ENCODE measurements around the gene STRIT1. TPM values are rescaled to one million over a fixed set of nuclear protein-coding genes. Genes with fewer than 3 reads are reported as not detected.

The STRIT1 gene
- not detected for polyA plus RNA-seq (2012; ENCODE audit: insufficient read depth, insufficient read length)

- DNase-seq (ENCODE audit: low read depth, low spot score), result no peak
- H3K4me3 ChIP-seq (ENCODE audit: low read length), result no peak within 1 kb of the TSS
These were observed at the start of gene STRIT1 for GRCh38 chr3:155293516-155293915. Gene STRIT1 (minus strand): TSS chr3:155293683.

GRCh38 chr3:155342344-155342743, 48.9 kb upstream of the STRIT1 start:
- no peak overlapping the region for H3K4me3 ChIP-seq (ENCODE audit: low read length)
- DNase-seq (ENCODE audit: low read depth, low spot score), result no peak

GRCh38 chr3:155339052-155339451, 45.6 kb upstream of the STRIT1 start:
- no peak overlapping the region for H3K4me3 ChIP-seq (ENCODE audit: low read length)
- DNase-seq (ENCODE audit: low read depth, low spot score), result peak; percentile 45

- DNase-seq (ENCODE audit: low read depth, low spot score), result no peak
- peak overlapping the region; percentile 34 for H3K4me3 ChIP-seq (ENCODE audit: low read length)
These were observed 42.4 kb upstream of the STRIT1 start for GRCh38 chr3:155335724-155336354.

- peak overlapping the region; percentile 34 for H3K4me3 ChIP-seq (ENCODE audit: low read length)
- DNase-seq (ENCODE audit: low read depth, low spot score), result peak; percentile 98
These were observed 41.6 kb upstream of the STRIT1 start for GRCh38 chr3:155334914-155335723.

GRCh38 chr3:155334215-155334913, 40.9 kb upstream of the STRIT1 start:
- no peak for DNase-seq (ENCODE audit: low read depth, low spot score)
- H3K4me3 ChIP-seq (ENCODE audit: low read length), result no peak overlapping the region

GRCh38 chr3:155332716-155333115, 39.2 kb upstream of the STRIT1 start:
- DNase-seq (ENCODE audit: low read depth, low spot score), result no peak
- no peak overlapping the region for H3K4me3 ChIP-seq (ENCODE audit: low read length)

GRCh38 chr3:155331078-155331477, 37.6 kb upstream of the STRIT1 start:
- DNase-seq (ENCODE audit: low read depth, low spot score), result no peak
- no peak overlapping the region for H3K4me3 ChIP-seq (ENCODE audit: low read length)

GRCh38 chr3:155330370-155330769, 36.9 kb upstream of the STRIT1 start:
- no peak overlapping the region for H3K4me3 ChIP-seq (ENCODE audit: low read length)
- DNase-seq (ENCODE audit: low read depth, low spot score), result no peak

GRCh38 chr3:155329513-155330048, 36.1 kb upstream of the STRIT1 start:
- no peak for DNase-seq (ENCODE audit: low read depth, low spot score)
- H3K4me3 ChIP-seq (ENCODE audit: low read length), result no peak overlapping the region

- DNase-seq (ENCODE audit: low read depth, low spot score), result no peak
These were observed 34.4 kb upstream of the STRIT1 start for GRCh38 chr3:155327871-155328270.

GRCh38 chr3:155327430-155327829, 33.9 kb upstream of the STRIT1 start:
- no peak for DNase-seq (ENCODE audit: low read depth, low spot score)
- H3K4me3 ChIP-seq (ENCODE audit: low read length), result no peak overlapping the region

More at GRCh38 chr3:155327871-155328270, 34.4 kb upstream of the STRIT1 start:
- H3K4me3 ChIP-seq (ENCODE audit: low read length), result no peak overlapping the region

- H3K4me3 ChIP-seq (ENCODE audit: low read length), result no peak overlapping the region
- no peak for DNase-seq (ENCODE audit: low read depth, low spot score)
These were observed 33.4 kb upstream of the STRIT1 start for GRCh38 chr3:155326901-155327300.

- DNase-seq (ENCODE audit: low read depth, low spot score), result no peak
These were observed 32.8 kb upstream of the STRIT1 start for GRCh38 chr3:155326244-155326643.

GRCh38 chr3:155325263-155325835, 31.9 kb upstream of the STRIT1 start:
- DNase-seq (ENCODE audit: low read depth, low spot score), result no peak
- no peak overlapping the region for H3K4me3 ChIP-seq (ENCODE audit: low read length)

More at GRCh38 chr3:155326244-155326643, 32.8 kb upstream of the STRIT1 start:
- no peak overlapping the region for H3K4me3 ChIP-seq (ENCODE audit: low read length)

- H3K4me3 ChIP-seq (ENCODE audit: low read length), result no peak overlapping the region
- peak; percentile 80 for DNase-seq (ENCODE audit: low read depth, low spot score)
These were observed 29.7 kb upstream of the STRIT1 start for GRCh38 chr3:155323063-155323666.

- DNase-seq (ENCODE audit: low read depth, low spot score), result no peak
- H3K4me3 ChIP-seq (ENCODE audit: low read length), result no peak overlapping the region
These were observed 27.9 kb upstream of the STRIT1 start for GRCh38 chr3:155321418-155321817.

GRCh38 chr3:155320934-155321333, 27.5 kb upstream of the STRIT1 start:
- no peak overlapping the region for H3K4me3 ChIP-seq (ENCODE audit: low read length)
- DNase-seq (ENCODE audit: low read depth, low spot score), result no peak

GRCh38 chr3:155318740-155319139, 25.3 kb upstream of the STRIT1 start:
- no peak for DNase-seq (ENCODE audit: low read depth, low spot score)
- no peak overlapping the region for H3K4me3 ChIP-seq (ENCODE audit: low read length)

All from Jurkat, Clone E6-1 (cell line).